ENCODE results near the gene SLC25A24. TPM values are rescaled to one million over a fixed set of nuclear protein-coding genes. Genes with fewer than 3 reads are reported as not detected.

Gene SLC25A24
- total and polyA plus RNA-seq, 9 of the 15 experiments (the other 6 are each of a cell fraction or from before 2014, with no cell fraction given) = 6.9 to 34.9 (median 25.4) TPM

DNA sequence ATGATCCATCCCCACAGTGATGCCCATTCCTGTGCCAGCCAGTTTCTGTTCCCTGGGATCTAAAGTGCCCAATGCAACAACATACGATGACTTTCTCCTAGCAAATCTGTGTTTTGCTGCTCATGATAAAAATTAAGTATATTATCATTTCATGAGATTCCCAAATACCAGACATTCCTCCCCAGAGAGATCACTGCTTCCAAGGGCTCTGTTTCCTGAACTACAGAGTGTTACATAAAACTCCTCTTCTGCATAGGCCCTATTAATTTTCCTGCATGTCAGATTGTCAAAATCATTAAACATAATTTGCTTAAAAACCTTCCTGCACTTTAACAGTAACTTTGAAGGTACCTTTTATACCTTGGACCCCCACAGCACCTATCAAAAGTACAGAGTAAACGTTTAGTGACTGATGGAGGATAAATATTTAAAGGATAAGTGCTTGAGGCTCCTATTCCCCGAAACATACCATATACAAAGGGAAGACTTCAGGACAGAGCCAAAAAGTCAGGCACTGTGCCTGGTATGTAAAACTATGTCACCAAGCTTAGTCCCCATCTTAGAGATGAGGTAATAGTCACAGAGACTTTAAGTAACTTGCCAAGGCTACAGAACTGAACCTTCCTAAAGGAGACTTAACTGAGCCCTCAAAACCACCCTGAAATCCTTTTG, 50.2 kb downstream of the SLC25A24 start:
- ATAC-seq (no peak), DNase-seq (ENCODE audit: extremely low read depth in 1 of 4, low spot score in 3 of 4) (no peak), FAIRE-seq (no peak)
- Histone ChIP-seq H3K4me1 (replicated peaks in 1 of 2; ENCODE audit: control insufficient read depth in 2 of 2, insufficient read depth in 2 of 2, low read length in 2 of 2) (no peaks in the 10 kb centered on the region), H2AFZ (ENCODE audit: low read depth, low read length) (no peak overlapping the region), H4K20me1 (replicated peaks; ENCODE audit: control insufficient read depth, insufficient read depth, low read length) (no peaks in the 10 kb centered on the region), H3K27ac (ENCODE audit: extremely low read depth, low read depth, low read length) (no peak overlapping the region), H3K27me3 (ENCODE audit: control insufficient read depth in 2 of 2, insufficient read depth in 2 of 2, low read length in 2 of 2) (no peaks in the 10 kb centered on the region), H3K9ac (ENCODE audit: insufficient read depth in 1 of 2, low read depth in 2 of 2, low read length in 2 of 2) (no peak overlapping the region), H3K36me3 (ENCODE audit: control insufficient read depth, insufficient read depth, low read length) (peaks cover 27% of the 10 kb centered on the region; the same call in 2 of the 3 replicates), H3K4me2 (ENCODE audit: insufficient read depth, low read length) (no peak overlapping the region), H3K79me2 (ENCODE audit: control insufficient read depth, insufficient read depth, low read length) (no peaks in the 10 kb centered on the region), H3K4me3 (no peak overlapping the region), H3K9me1 (ENCODE audit: control insufficient read depth, insufficient read depth, low read length) (no peaks in the 10 kb centered on the region), H3K9me3 (replicated peaks; ENCODE audit: control insufficient read depth, insufficient read depth, low read depth, low read length) (no peaks in the 10 kb centered on the region)
- TF ChIP-seq ZNF79 (CRISPR knock-in tag; IDR thresholded peaks at IDR 0.05; ENCODE audit: low read depth) (no peak), ZNF830 (CRISPR knock-in tag; IDR thresholded peaks at IDR 0.05) (no peak), TAL1 (IDR thresholded peaks at IDR 0.05) (no peak), ZNF695 (CRISPR knock-in tag; IDR thresholded peaks at IDR 0.05) (no peak), BRCA1 (IDR thresholded peaks at IDR 0.05) (no peak), BRCA1 (CRISPR knock-in tag; IDR thresholded peaks at IDR 0.05) (no peak), SNRNP70 (optimal IDR thresholded peaks at IDR 0.05; ENCODE audit: low read depth, low read length) (no peak), L3MBTL2 (IDR thresholded peaks at IDR 0.05) (no peak), ZFP1 (CRISPR knock-in tag; IDR thresholded peaks at IDR 0.05) (no peak)
- ChIA-PET POLR2A (interaction anchor here (1.0 kb wide), 1 partner anchor 51 kb away, joined by 4 read pairs; no protein-coding TSS in a partner anchor), CTCF (ENCODE audit: low intra/inter-chr PET ratio) (no interaction called here)
- in situ Hi-C loops (cut with MboI) = no loop called here
- 49% methylated on average over 3 of the region's 3 CpGs for whole genome bisulfite sequencing (ENCODE audit: insufficient coverage, low coverage, missing lambda C conversion rate)
- intact Hi-C loops (cut with micrococcal nuclease) = no loop called here
- no TSS peak for BruUV-seq (replicated peaks)

Data from K562 (cell line).